Stimulated activated CD8-positive, alpha-beta memory T cell treated with anti-CD3 and anti-CD28 coated beads, Interleukin-15, amount 100 ng/mL, for 48 hours (primary cell): ENCODE data around the gene BMAL1.

Experiments
- DNase-seq, 2 donors: peaks; one replicate each; pipeline ENCODE4 v3.0.0-alpha.2; 2020; ENCODE audit warnings: low read depth in 2 of 2

BMAL1 gene

GRCh38 chr11:13291361-13291760 lies 13.8 kb downstream of the BMAL1 start:
- DNase-seq: no peak

- DNase-seq: no peak
These were observed 14.2 kb downstream of the BMAL1 start for GRCh38 chr11:13291800-13292199.

- no peak for DNase-seq
These were observed 15.4 kb downstream of the BMAL1 start for GRCh38 chr11:13292970-13293369.

- DNase-seq: no peak
These were observed 16.6 kb downstream of the BMAL1 start for GRCh38 chr11:13294178-13294577.

- no peak for DNase-seq
These were observed 17.4 kb downstream of the BMAL1 start for GRCh38 chr11:13294771-13295579.

GRCh38 chr11:13297308-13297916 lies 19.8 kb downstream of the BMAL1 start:
- no peak for DNase-seq

GRCh38 chr11:13297917-13298356 lies 20.3 kb downstream of the BMAL1 start:
- DNase-seq: peak in 1 of 2 donors; percentile 38

- no peak for DNase-seq
These were observed 21.2 kb downstream of the BMAL1 start for GRCh38 chr11:13298765-13299164.

- DNase-seq: no peak
These were observed 23.9 kb downstream of the BMAL1 start for GRCh38 chr11:13301522-13301921.

- DNase-seq: no peak
These were observed 24.9 kb downstream of the BMAL1 start for GRCh38 chr11:13302420-13302958.

- DNase-seq: no peak
These were observed 26.4 kb downstream of the BMAL1 start for GRCh38 chr11:13303668-13304649.

GRCh38 chr11:13304655-13305335 lies 27.2 kb downstream of the BMAL1 start:
- DNase-seq: no peak

- no peak for DNase-seq
These were observed 31.1 kb downstream of the BMAL1 start for GRCh38 chr11:13308704-13309103.

GRCh38 chr11:13309156-13309555 lies 31.6 kb downstream of the BMAL1 start:
- no peak for DNase-seq

GRCh38 chr11:13310443-13310842 lies 32.9 kb downstream of the BMAL1 start:
- no peak for DNase-seq

GRCh38 chr11:13311570-13311969 lies 34.0 kb downstream of the BMAL1 start:
- DNase-seq: no peak

GRCh38 chr11:13313005-13313819 lies 35.6 kb downstream of the BMAL1 start:
- DNase-seq: no peak

GRCh38 chr11:13314676-13315394 lies 37.2 kb downstream of the BMAL1 start:
- DNase-seq: no peak

GRCh38 chr11:13315517-13316432 lies 38.2 kb downstream of the BMAL1 start:
- DNase-seq: no peak
